HG02623 (cell line): ENCODE results near the gene RPUSD3.
"Not testable (repeated sequence)": the region's sequence is repeated elsewhere in the genome, so short reads cannot be mapped to it uniquely, and the experiment has no call there.

Source experiments
- ATAC-seq: cut with Tn5 transposase; IDR thresholded peaks from one replicate; pipeline ENCODE4 v1.9.1; 2021; ENCODE audit warnings: moderate library complexity; ENCODE audit not compliant: unreplicated experiment

RPUSD3 gene

DNA sequence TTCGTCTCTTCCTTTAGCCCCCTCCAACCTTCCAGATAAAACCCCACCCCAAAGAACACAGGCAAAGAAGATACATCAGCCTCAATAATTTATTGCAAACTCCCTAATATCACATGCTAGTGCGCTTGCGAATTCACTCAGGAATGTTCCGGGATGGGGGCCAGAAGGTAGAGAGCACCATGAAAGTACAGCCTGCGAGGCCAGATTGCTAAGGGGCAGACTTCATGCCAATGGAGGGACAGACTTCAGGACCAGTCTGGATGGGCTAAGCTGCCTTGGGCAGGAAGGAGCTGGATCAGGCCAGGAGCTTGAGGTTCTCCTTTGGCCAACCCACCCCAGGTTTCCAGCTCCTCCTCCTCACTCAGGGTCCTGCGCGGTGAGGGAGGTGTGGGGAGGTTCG lies 22.8 kb upstream of the RPUSD3 start:
- no peak for ATAC-seq

GRCh38 chr3:9865125-9865637 lies 21.4 kb upstream of the RPUSD3 start:
- ATAC-seq, result not testable (repeated sequence)

DNA sequence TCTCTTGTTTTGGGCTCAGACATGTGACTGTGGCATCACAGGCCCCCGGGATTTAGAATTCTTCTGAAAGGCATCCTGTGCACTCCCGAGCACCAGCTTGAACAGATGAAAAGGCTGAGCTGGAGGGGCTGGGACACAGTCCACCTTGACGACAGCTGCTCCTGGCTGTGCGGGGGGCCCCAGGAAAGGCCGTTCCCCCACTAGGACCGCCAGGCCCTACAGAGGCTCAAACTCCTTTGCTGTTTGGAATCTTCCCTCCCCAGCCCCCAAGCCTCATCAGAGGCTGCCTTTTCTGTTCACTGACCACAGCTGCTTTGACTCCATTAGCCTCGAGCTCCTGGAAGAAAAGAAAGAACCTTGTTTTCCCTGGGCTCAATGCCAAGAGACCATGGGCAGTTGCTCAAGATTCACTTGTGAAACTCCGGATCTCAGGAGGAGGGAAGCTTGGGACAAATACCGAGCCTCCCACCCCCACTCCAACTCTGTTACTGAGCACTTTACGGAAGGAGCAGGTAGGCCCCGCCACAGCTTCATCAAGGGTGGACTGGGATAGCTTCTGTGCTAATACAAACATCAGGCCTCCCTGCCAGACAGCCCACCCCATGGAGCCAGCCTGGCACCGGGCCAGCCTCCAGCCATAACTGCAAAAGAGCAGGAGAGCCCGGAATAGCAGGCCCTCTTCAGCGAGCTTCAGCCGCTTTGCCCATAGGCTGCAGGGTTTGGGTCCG lies 20.6 kb upstream of the RPUSD3 start:
- no peak for ATAC-seq

GRCh38 chr3:9863058-9863772 lies 19.4 kb upstream of the RPUSD3 start:
- no peak for ATAC-seq

DNA sequence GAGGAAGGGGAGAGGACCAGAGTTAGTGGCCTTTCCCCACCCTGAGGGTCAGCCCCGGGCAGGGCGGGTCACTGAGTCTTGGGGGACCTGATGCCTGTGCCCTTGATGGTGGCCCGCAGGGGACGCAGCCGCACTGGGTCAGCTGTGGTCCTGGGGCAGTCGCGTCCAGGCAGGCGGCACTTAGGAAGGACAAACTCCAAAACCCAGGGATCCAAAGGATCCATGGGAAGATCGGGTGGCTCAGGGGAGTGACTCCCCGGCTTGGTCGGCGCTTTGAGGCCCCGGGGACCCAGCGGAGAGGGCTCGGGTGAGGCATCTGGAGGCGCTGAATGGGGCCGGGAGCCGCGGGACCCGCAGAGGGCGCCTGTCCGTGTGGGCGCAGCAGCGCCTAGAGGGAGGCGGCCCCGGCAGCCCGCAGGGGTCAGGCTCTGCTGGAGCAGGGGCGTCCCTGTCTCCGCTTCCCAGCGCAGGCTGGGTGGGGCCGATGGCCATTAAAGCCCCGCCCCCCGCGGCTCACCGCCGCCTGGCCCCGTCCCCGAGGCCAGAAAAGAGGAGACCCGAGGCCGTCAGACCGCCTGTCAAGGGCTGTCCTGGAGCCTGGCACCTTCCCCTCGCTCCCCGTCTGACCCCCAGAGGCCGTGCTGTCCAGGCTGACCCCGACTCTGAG lies 18.7 kb upstream of the RPUSD3 start:
- ATAC-seq, result no peak

- no peak for ATAC-seq
These were observed 17.9 kb upstream of the RPUSD3 start for GRCh38 chr3:9861626-9862130.

GRCh38 chr3:9861201-9861600 lies 17.4 kb upstream of the RPUSD3 start:
- no peak for ATAC-seq

DNA sequence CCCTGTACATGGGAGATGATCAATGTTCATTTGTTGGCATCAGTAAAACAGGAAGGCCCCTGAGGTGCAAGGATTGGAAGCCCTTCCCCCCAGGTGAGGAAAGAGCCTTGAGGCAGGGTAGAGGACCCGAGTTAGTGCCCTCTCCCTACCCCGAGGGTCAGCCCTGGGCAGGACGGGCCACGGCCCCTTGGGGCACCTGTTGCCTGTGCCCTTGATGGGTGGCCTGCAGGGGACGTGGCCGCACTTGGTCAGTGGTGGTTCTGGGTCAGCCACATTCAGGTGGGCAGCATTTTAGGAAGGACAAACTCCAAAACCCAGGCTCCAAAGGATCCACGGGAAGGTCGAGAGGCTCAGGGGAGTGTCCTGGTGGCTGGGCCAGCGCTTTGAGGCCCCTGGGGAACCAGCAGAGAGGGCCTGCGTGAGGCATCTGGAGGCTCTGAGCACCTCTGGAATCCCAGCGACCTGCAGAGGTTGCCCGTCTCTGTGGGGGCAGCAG lies 15.8 kb upstream of the RPUSD3 start:
- no peak for ATAC-seq

DNA sequence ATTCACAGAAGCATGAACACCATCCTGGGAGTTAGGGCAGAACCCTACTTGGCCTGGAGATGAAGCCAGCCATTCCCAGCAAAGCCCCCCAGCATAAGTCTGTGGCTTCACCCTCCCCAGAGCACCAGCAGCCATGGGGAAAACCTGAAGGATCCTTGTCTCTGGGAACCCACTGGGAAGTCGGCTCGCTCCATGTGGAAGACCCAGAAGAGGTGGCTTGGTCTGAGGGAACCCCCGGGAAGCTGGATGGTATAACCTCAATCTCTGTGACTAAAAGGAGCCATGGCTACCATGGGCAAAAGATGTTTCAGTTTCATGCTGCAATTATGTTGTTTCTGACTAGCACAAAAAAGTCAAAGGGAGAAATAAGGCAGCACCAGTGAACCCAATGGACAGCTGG lies 11.8 kb upstream of the RPUSD3 start:
- ATAC-seq, result no peak

- ATAC-seq, result not testable (repeated sequence)
These were observed 10.6 kb upstream of the RPUSD3 start for GRCh38 chr3:9854291-9854940.

DNA sequence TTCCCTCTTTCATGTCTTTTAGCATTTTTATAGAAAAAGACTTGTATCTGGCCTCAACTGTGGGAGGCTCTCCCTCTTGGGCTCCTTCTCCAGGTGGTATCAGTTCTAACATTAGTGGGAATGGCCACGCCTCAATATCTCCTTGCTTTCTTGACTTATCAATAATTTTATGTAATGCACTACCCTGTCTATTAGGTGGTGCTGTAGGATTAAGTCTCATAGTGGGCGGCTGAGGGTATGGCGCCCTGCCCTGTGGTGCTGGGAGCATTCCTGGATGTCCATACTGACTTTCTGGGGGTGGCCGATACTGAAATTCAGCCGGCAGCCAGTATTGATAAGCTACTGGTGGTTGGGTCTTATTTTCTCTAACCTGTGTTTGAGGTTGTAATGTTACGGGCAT lies 8.7 kb upstream of the RPUSD3 start:
- ATAC-seq, result no peak

- ATAC-seq, result not testable (repeated sequence)
These were observed 8.1 kb upstream of the RPUSD3 start for GRCh38 chr3:9851926-9852325.

DNA sequence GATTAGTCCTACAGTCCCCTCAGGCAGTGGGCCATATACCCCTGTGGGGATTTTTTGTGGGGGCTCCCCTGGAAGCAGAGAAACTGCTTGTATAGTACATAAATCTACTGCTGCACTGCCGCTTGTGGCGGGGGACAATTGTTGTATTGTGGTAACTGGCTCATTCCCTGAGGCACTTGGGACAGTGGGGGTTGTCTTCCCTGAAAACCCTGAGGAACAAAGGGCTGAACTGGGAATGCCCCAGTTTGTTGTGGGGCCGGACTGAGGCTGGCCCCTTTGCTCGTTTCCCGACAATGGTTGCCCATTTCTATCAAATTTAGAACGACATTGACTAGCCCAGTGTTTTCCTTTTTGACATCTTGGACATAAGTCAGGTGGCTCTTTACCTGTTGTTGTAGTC lies 7.6 kb upstream of the RPUSD3 start:
- ATAC-seq, result not testable (repeated sequence)

DNA sequence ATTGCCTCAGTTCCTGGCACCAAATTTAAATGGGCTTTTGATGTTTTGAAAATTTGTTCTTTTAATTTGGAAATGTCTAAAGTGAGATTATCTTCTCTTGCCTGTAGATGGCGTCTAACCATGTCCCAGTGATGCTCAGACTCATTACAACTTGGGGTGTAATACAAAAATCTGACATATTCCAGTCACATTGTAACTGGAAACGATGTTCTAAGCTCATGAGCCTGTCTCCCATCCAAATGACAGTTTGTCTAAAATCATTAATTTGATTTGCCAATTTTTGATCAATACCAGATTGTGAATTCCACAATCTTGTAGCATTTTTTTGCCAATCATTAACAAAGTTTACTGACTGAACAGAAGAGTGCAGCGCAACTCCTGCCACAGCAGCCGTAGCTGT lies 5.1 kb upstream of the RPUSD3 start:
- ATAC-seq, result not testable (repeated sequence)

DNA sequence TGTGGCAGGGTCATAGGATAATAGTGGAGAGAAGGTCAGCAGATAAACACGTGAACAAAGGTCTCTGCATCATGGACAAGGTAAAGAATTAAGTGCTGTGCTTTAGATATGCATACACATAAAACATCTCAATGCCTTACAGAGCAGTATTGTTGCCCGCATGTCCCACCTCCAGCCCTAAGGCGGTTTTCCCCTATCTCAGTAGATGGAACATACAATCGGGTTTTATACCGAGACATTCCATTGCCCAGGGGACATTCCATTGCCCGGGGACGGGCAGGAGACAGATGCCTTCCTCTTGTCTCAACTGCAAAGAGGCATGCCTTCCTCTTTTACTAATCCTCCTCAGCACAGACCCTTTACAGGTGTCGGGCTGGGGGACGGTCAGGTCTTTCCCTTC lies 4.1 kb upstream of the RPUSD3 start:
- not testable (repeated sequence) for ATAC-seq

DNA sequence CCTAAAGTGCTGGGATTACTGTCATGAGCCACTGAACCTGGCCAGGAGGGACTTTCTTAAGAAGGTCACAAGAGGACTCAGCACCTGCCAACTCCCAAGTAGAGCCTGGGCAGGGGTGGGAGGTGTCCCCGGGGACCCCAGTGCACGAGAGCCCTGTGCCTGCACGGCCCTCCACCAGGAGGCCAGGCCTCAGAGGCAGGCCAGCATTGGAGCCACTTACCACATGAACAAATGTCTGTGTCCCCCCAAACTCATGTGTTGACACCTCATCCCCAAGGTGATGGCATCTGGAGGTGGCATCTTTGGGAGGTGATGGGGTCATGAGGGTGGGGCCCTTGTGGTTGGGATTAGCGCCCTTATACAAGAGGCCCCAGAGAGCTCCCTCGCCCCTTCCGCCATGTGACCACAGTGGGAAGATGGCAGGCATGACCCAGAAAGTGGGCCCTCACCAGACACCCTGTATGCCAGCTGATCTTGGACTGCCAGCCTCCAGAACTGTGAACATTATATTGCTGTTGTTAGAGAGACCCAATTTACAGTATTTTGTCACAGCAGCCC lies 3.2 kb upstream of the RPUSD3 start:
- no peak for ATAC-seq

DNA sequence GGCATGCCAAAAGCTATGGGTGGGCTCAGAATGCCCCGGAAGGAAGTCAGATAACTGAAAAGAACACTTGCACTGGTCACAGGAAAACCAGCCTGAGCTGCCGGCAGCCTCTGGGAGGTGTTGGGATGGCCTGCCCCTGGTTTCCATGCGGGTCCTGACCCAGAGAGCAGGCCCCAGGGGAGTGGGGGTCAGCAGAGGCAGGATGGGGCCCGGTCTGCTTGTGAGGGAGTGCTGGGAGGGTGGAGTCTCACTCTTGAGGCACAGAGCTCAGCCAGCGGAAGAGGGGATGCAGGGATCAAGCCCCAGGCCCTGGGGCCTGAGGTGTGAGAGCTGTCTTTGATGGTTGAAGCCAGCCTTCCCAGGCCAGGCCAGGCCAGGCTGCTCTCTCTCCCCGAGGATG lies 2.4 kb upstream of the RPUSD3 start:
- ATAC-seq, result no peak

DNA sequence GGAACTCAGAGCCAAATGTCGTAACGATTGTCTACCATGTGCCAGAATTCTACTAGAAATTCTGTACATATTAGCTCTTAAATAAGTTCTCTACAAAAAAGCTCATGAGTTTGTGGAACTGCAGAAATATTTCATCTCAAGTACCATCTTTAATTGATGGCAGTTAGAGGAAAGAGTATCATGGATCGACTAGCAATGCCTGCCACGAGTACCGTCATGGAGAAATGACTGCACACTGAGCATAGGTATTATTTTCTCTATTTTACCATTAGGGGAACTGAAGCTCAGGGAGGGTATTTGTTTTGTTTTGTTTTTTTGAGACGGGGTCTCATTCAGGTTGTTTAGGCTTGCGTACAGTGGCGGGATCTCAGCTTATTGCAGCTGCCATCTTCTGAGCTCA lies 2.8 kb downstream of the RPUSD3 start:
- ATAC-seq, result no peak

- no peak for ATAC-seq
These were observed 5.0 kb downstream of the RPUSD3 start for GRCh38 chr3:9838856-9839255.

GRCh38 chr3:9837701-9838582 lies 5.9 kb downstream of the RPUSD3 start:
- ATAC-seq, result no peak
